Fibroblast of the aortic adventitia (primary cell): Measurements from ENCODE around the gene DEFB116. TPM values are rescaled to one million over a fixed set of nuclear protein-coding genes. Genes with fewer than 3 reads are reported as not detected.
"Not testable (repeated sequence)": the region's sequence is repeated elsewhere in the genome, so short reads cannot be mapped to it uniquely, and the experiment has no call there.

ENCODE experiments used
- DNase-seq: peaks from one replicate; pipeline ENCODE4 v3.0.0-alpha.2; 2010; ENCODE audit warnings: low read depth
- H3K4me3 ChIP-seq: 2 replicates; pipeline ENCODE4 v1.5.1; 2011; ENCODE audit warnings: low read depth, mild to moderate bottlenecking, control low read depth, low read length, moderate library complexity
- CTCF ChIP-seq: IDR thresholded peaks from 2 replicates; pipeline ENCODE4 v1.5.1; 2011; ENCODE audit warnings: mild to moderate bottlenecking, low read length, control low read depth, inconsistent platforms; ENCODE audit not compliant: insufficient read depth
- total RNA-seq: library from RNA; depleted of rRNA; stranded (reverse); fragments of >200 nt; gene quantifications from 2 replicates; pipeline ENCODE4 v1.2.3, GENCODE V29; 2012; ENCODE audit warnings: low replicate concordance

Gene DEFB116
- total RNA-seq, result not detected in 2 replicates

- no peak within 1 kb of the TSS for H3K4me3 ChIP-seq
- TF ChIP-seq CTCF, result no peak
- no peak for DNase-seq
These were observed at the start of gene DEFB116 for GRCh38 chr20:31308535-31309162. Gene DEFB116 (minus strand): TSS chr20:31308585. CDS start chr20:31308585, 0 bp downstream.

GRCh38 chr20:31355981-31356380, 47.6 kb upstream of the DEFB116 start:
- no peak overlapping the region for H3K4me3 ChIP-seq
- DNase-seq, result no peak
- no peak for TF ChIP-seq CTCF

GRCh38 chr20:31341470-31341869, 33.1 kb upstream of the DEFB116 start:
- no peak for DNase-seq
- no peak overlapping the region for H3K4me3 ChIP-seq
- no peak for TF ChIP-seq CTCF

- no peak for DNase-seq
- TF ChIP-seq CTCF, result no peak
- no peak overlapping the region for H3K4me3 ChIP-seq
These were observed 22.5 kb upstream of the DEFB116 start for GRCh38 chr20:31330893-31331292.

GRCh38 chr20:31322504-31322903, 14.1 kb upstream of the DEFB116 start:
- no peak overlapping the region for H3K4me3 ChIP-seq
- no peak for TF ChIP-seq CTCF
- no peak for DNase-seq

- not testable (repeated sequence) for DNase-seq, H3K4me3 ChIP-seq
These were observed 23.4 kb downstream of the DEFB116 start for GRCh38 chr20:31284964-31285363.

GRCh38 chr20:31278178-31278577, 30.2 kb downstream of the DEFB116 start:
- no peak for TF ChIP-seq CTCF
- no peak for DNase-seq
- no peak overlapping the region for H3K4me3 ChIP-seq
